ENCODE data around the gene PPP6R3. TPM values are rescaled to one million over a fixed set of nuclear protein-coding genes. Genes with fewer than 3 reads are reported as not detected.
A peak's percentile ranks its signal among the peaks of the same experiment; 100 is the strongest.
"Not testable (repeated sequence)": the region's sequence is repeated elsewhere in the genome, so short reads cannot be mapped to it uniquely, and the experiment has no call there.

Gene PPP6R3
- total RNA-seq, 2 donors from 2014 or later = 118 to 136 TPM

- TF ChIP-seq CTCF (conservative IDR thresholded peaks at IDR 0.05) = no peak
- H3K27ac Mint-ChIP-seq = no peak overlapping the region
- no peak overlapping the region for H3K27ac ChIP-seq (ENCODE audit: low read depth, low read length)
- H3K4me1 Mint-ChIP-seq = peaks cover 37% of the 10 kb centered on the region
- no peak for DNase-seq
- H3K4me1 ChIP-seq (ENCODE audit: control insufficient read depth, insufficient read depth, low read length) = peaks cover under 1% of the 10 kb centered on the region
- no peaks in the 10 kb centered on the region for H3K27me3 ChIP-seq (ENCODE audit: control insufficient read depth, insufficient read depth, low read length, poor library complexity, severe bottlenecking)
- H3K27me3 Mint-ChIP-seq (ENCODE audit: insufficient read depth) = no peaks in the 10 kb centered on the region
- no peak overlapping the region for H3K4me3 Mint-ChIP-seq
- H3K9me3 ChIP-seq (ENCODE audit: control insufficient read depth, low read length) = no peaks in the 10 kb centered on the region
- peaks cover 22% of the 10 kb centered on the region for H3K9me3 Mint-ChIP-seq
- H3K36me3 ChIP-seq (ENCODE audit: control insufficient read depth, insufficient read depth, low read length) = peaks cover 69% of the 10 kb centered on the region
- H3K36me3 Mint-ChIP-seq (ENCODE audit: low read depth) = peaks cover 50% of the 10 kb centered on the region
- H3K9ac ChIP-seq (ENCODE audit: extremely low read depth, low read length, poor library complexity, severe bottlenecking) = no peak overlapping the region
- 93 to 95% methylated on average over 2 of the region's 2 CpGs for WGBS, 2 experiments (ENCODE audit: insufficient coverage in 1 of 2, insufficient read length in 1 of 2)
- H3K4me3 ChIP-seq (ENCODE audit: low read length) = no peak overlapping the region
Measured at GRCh38 chr11:68536706-68537105, 76.2 kb downstream of the PPP6R3 start.

- H3K9me3 Mint-ChIP-seq = peaks cover 22% of the 10 kb centered on the region
- H3K9ac ChIP-seq (ENCODE audit: extremely low read depth, low read length, poor library complexity, severe bottlenecking) = no peak overlapping the region
- peaks cover 63% of the 10 kb centered on the region for H3K36me3 ChIP-seq (ENCODE audit: control insufficient read depth, insufficient read depth, low read length)
- H3K9me3 ChIP-seq (ENCODE audit: control insufficient read depth, low read length) = no peaks in the 10 kb centered on the region
- no peak overlapping the region for H3K4me3 Mint-ChIP-seq
- H3K27me3 Mint-ChIP-seq (ENCODE audit: insufficient read depth) = no peaks in the 10 kb centered on the region
- 97 to 100% methylated on average over 5 of the region's 6 CpGs for WGBS, 2 experiments (ENCODE audit: insufficient coverage in 1 of 2, insufficient read length in 1 of 2)
- TF ChIP-seq CTCF (conservative IDR thresholded peaks at IDR 0.05) = no peak
- H3K4me1 Mint-ChIP-seq = peaks cover 35% of the 10 kb centered on the region
- H3K27ac Mint-ChIP-seq = no peak overlapping the region
- no peak overlapping the region for H3K4me3 ChIP-seq (ENCODE audit: low read length)
- H3K27me3 ChIP-seq (ENCODE audit: control insufficient read depth, insufficient read depth, low read length, poor library complexity, severe bottlenecking) = no peaks in the 10 kb centered on the region
- H3K4me1 ChIP-seq (ENCODE audit: control insufficient read depth, insufficient read depth, low read length) = no peaks in the 10 kb centered on the region
- no peak for DNase-seq
- peaks cover 59% of the 10 kb centered on the region for H3K36me3 Mint-ChIP-seq (ENCODE audit: low read depth)
- H3K27ac ChIP-seq (ENCODE audit: low read depth, low read length) = no peak overlapping the region
Measured at GRCh38 chr11:68538025-68538424, 77.5 kb downstream of the PPP6R3 start.

GRCh38 chr11:68539395-68539794, 78.8 kb downstream of the PPP6R3 start:
- DNase-seq = no peak
- Mint-ChIP-seq H3K9me3 (peaks cover 22% of the 10 kb centered on the region), H3K4me1 (peaks cover 32% of the 10 kb centered on the region), H3K27ac (peak overlapping the region; percentile 1), H3K4me3 (no peak overlapping the region), H3K27me3 (ENCODE audit: insufficient read depth) (no peaks in the 10 kb centered on the region), H3K36me3 (ENCODE audit: low read depth) (peaks cover 61% of the 10 kb centered on the region)
- Histone ChIP-seq H3K27ac (ENCODE audit: low read depth, low read length) (no peak overlapping the region), H3K27me3 (ENCODE audit: control insufficient read depth, insufficient read depth, low read length, poor library complexity, severe bottlenecking) (no peaks in the 10 kb centered on the region), H3K4me3 (ENCODE audit: low read length) (no peak overlapping the region), H3K9me3 (ENCODE audit: control insufficient read depth, low read length) (no peaks in the 10 kb centered on the region), H3K4me1 (ENCODE audit: control insufficient read depth, insufficient read depth, low read length) (no peaks in the 10 kb centered on the region), H3K9ac (ENCODE audit: extremely low read depth, low read length, poor library complexity, severe bottlenecking) (no peak overlapping the region), H3K36me3 (ENCODE audit: control insufficient read depth, insufficient read depth, low read length) (peaks cover 67% of the 10 kb centered on the region)
- no peak for TF ChIP-seq CTCF (conservative IDR thresholded peaks at IDR 0.05)
- 93 to 100% methylated on average over 2 of the region's 2 CpGs for WGBS, 2 experiments (ENCODE audit: insufficient coverage in 1 of 2, insufficient read length in 1 of 2)

- not testable (repeated sequence) for H3K9ac ChIP-seq (ENCODE audit: extremely low read depth, low read length, poor library complexity, severe bottlenecking); H3K4me3 Mint-ChIP-seq; H3K27me3 Mint-ChIP-seq (ENCODE audit: insufficient read depth); H3K27me3 ChIP-seq (ENCODE audit: control insufficient read depth, insufficient read depth, low read length, poor library complexity, severe bottlenecking); H3K27ac Mint-ChIP-seq; H3K27ac ChIP-seq (ENCODE audit: low read depth, low read length); H3K4me1 ChIP-seq (ENCODE audit: control insufficient read depth, insufficient read depth, low read length); H3K4me3 ChIP-seq (ENCODE audit: low read length); DNase-seq; H3K9me3 ChIP-seq (ENCODE audit: control insufficient read depth, low read length)
- H3K9me3 Mint-ChIP-seq = peaks cover 22% of the 10 kb centered on the region
- 81 to 90% methylated on average over 5 to 7 of the region's 7 CpGs for WGBS, 2 experiments (ENCODE audit: insufficient coverage in 1 of 2, insufficient read length in 1 of 2)
- H3K4me1 Mint-ChIP-seq = peaks cover 32% of the 10 kb centered on the region
- peaks cover 69% of the 10 kb centered on the region for H3K36me3 Mint-ChIP-seq (ENCODE audit: low read depth)
- peaks cover 77% of the 10 kb centered on the region for H3K36me3 ChIP-seq (ENCODE audit: control insufficient read depth, insufficient read depth, low read length)
Measured at GRCh38 chr11:68540504-68540903, 80.0 kb downstream of the PPP6R3 start.
